ENCODE measurements around the gene MYF6. TPM values are rescaled to one million over a fixed set of nuclear protein-coding genes. Genes with fewer than 3 reads are reported as not detected.

MYF6 gene
- polyA plus RNA-seq, 12 donors, result 39.5 to 122 (median 87.7) TPM; not detected in 1

DNA sequence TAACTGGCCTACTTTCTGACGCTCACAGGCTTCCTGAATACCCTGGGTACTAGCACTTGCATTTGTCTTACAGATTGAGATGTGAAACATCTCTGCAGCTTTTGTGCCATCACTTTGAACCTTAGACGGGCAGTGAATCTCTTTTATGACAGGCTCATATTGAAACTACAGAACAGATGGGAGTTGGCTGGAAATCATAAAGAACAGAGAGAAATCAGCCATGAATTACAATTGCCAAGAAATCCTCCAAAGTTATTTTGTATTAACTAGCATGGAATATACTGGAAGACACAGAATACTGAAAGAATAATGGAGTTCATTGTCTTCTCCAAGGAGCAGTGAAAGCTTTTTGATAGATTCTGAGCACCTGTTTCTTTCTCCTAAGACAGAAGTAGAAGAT, 42.0 kb downstream of the MYF6 start:
- DNase-seq, result peak; percentile 10

DNA sequence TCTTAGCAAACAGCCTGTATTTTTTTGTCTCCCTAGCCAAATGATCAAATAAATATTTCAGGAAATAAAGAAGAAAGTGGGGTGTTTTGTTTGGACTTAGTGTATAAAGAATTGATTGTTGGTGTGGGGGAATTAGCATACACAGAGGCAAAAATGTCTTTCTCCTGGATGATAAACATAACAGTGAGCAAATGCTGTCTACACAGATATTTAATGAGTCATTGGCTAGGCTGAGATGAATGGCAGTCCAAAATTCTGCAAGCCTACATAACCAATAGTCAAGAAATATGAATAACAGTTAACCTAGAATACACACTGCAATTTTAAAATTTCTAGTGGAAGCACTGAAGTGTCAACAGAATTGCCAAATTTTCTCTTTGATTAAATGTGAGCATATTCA, 45.0 kb downstream of the MYF6 start:
- no peak for DNase-seq

DNA sequence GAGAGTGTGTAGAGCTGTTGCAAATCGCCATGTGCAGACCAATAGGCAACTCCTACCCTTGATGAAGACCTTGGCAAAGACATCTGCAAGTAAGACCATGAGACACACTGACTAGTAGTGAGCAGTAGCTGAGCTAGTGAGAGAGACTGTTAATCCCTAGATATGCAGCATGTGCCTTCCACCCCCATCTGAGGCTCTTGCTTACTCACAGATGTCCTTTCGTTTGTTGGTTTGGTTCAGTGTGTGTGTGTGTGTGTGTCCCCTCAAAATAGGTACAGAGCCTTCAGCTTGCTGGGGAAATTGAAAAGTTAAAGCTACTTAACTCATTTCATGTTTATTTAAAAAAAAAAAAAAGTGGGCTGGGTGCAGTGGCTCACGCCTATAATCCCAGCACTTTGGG, 46.8 kb downstream of the MYF6 start:
- DNase-seq, result no peak

DNA sequence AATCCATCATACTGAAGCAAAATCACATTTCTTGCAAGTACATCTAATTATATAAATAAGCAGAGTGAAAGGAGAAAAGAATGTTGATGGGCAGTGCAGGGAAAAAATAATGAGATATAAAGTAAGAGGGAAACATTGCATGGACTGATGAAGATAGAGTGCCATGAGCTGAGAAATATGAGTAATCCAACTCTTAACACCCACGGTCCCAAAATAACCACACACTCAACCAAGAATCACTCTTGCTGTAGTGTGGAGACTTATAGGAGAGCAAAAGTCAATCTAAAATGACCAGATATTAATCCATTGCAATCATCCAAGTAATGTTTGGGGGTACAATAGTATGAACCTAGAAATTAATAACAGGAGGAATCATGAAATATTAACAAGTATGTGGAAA, 49.4 kb downstream of the MYF6 start:
- no peak for DNase-seq

Other genes with a start within 250 kb of the MYF6 start
- gene MYF5, start 9.3 kb downstream of the MYF6 start, polyA plus RNA-seq (ENCODE audit: insufficient read length in 12 of 12), result 10 to 100 TPM in 11 of 12 donors, not detected in 1; 16.0 to 49.8 (median 32.1) TPM
- 1 to 10 TPM in 11 of 12 donors, not detected in 1; 2.3 to 9.1 (median 3.3) TPM for gene LIN7A, start 230.3 kb downstream of the MYF6 start, polyA plus RNA-seq (ENCODE audit: insufficient read length in 12 of 12)

Measured in muscle of arm (tissue), 12 donors.